ENCODE data around the gene TBX19. TPM values are rescaled to one million over a fixed set of nuclear protein-coding genes. Genes with fewer than 3 reads are reported as not detected.

TBX19 gene
- total RNA-seq, 6 experiments from 2014 or later = 0.43 to 0.68 (median 0.56) TPM

DNA sequence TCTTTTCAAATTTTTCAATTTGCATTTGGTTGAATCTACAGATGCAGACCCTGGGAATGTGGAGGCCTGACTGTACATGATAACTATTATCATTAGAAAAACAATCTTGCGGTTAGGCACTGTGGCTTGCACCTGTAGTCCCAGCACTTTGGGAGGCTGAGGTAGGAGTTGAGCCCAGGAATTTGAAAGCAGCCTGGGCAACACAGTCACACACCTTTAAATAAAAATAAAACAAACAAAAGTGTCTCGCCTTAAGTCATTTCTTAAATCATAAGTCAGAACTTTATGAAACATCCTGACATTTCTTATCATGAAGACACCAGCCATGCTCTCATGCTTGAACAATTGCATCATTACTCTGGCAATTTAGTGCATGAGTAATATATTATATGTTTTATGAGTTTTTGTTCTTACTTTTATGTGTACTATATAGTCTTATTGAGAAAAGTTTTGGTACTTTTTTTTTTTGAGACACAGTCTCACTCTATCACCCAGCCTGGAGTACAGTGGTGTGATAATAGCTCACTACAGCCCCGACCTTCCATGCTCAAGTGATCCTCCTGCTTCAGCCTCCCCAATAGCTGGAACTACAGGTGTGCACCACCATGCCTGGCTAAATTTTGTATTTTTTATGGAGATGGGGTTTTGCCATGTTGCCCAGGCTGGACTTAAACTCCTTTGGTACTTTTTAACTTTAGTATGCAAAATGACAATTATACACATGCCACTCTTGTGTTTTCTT lies 7.8 kb downstream of the TBX19 start:
- Histone ChIP-seq H3K4me3 (no peak overlapping the region), H3K9me3 (no peaks in the 10 kb centered on the region), H3K36me3 (no peaks in the 10 kb centered on the region), H3K27ac (no peak overlapping the region), H3K27me3 (no peaks in the 10 kb centered on the region), H3K4me1 (no peaks in the 10 kb centered on the region)
- no peak for TF ChIP-seq POLR2A (IDR thresholded peaks at IDR 0.05)
- TF ChIP-seq CTCF (IDR thresholded peaks at IDR 0.05) = no peak
- 89% methylated on average over 3 of the region's 3 CpGs for WGBS (ENCODE audit: insufficient coverage, low coverage, low lambda C conversion rate, missing lambda C conversion rate)
- intact Hi-C loops (cut with DNase I) = no loop called here
- no peak for ATAC-seq
- no peak for DNase-seq

DNA sequence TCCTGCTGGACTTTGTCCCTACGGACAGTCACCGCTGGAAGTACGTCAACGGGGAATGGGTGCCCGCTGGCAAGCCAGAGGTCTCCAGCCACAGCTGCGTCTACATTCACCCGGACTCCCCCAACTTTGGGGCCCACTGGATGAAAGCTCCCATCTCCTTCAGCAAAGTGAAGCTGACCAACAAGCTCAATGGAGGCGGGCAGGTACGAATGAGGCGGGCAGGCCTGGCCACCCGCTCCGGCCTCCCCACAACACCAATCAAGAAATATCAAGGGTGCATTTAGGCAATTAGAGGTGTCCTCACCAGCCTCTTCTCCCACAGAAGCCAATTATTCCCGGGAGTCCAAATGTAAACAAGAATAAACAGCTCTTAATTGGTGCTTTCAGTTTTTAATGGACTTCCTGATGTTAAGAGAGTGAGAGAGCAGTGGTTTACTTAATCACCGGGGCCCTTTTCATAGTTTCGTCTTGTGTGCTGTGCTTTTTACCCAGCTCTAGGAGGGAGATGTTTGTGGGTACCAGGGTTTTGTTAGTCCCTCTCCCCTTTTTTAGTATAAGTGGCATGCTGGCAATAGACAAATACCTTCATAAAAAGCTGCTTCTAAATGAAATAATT lies 10.7 kb downstream of the TBX19 start:
- no peaks in the 10 kb centered on the region for H3K27me3 ChIP-seq

DNA sequence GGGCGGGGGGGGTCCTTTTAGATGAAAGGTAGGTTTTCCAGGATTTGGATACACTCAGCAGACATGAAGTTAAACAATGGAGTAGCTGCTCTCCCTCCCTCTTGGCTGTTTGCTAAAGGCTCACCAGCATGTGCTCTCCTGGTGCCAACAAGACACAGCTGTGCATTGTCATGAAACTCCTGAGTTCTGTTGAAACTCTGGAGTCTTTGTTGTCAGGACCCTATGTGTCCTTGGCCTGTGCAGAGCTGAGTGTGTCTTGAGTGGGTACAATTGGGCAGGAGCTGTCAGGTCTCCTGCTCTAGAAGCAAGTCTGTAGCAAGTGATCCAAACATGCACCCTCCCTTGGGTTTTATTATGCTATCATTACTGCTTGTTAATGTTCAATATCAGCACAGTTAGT lies 12.7 kb downstream of the TBX19 start:
- Histone ChIP-seq H3K27ac (no peak overlapping the region), H3K27me3 (no peaks in the 10 kb centered on the region), H3K4me1 (no peaks in the 10 kb centered on the region), H3K36me3 (no peaks in the 10 kb centered on the region), H3K4me3 (no peak overlapping the region), H3K9me3 (no peaks in the 10 kb centered on the region)
- no peak for ATAC-seq
- intact Hi-C loops (cut with DNase I) = no loop called here
- TF ChIP-seq CTCF (IDR thresholded peaks at IDR 0.05) = no peak
- no peak for TF ChIP-seq POLR2A (IDR thresholded peaks at IDR 0.05)
- no peak for DNase-seq
- no CpG with 5 or more reads among the region's 1 CpG for WGBS (ENCODE audit: insufficient coverage, low coverage, low lambda C conversion rate, missing lambda C conversion rate)

More for the DNA sequence above, 10.7 kb downstream of the TBX19 start:
- intact Hi-C loops (cut with DNase I) = no loop called here
- DNase-seq (no peak), ATAC-seq (no peak)
- WGBS (ENCODE audit: insufficient coverage, low coverage, low lambda C conversion rate, missing lambda C conversion rate) = 87% methylated on average over 8 of the region's 15 CpGs
- H3K4me1 ChIP-seq = no peaks in the 10 kb centered on the region
- H3K27ac ChIP-seq = no peak overlapping the region
- no peak for TF ChIP-seq CTCF (IDR thresholded peaks at IDR 0.05)
- TF ChIP-seq POLR2A (IDR thresholded peaks at IDR 0.05) = no peak
- H3K4me3 ChIP-seq = no peak overlapping the region
- H3K9me3 ChIP-seq = no peaks in the 10 kb centered on the region
- no peaks in the 10 kb centered on the region for H3K36me3 ChIP-seq

DNA sequence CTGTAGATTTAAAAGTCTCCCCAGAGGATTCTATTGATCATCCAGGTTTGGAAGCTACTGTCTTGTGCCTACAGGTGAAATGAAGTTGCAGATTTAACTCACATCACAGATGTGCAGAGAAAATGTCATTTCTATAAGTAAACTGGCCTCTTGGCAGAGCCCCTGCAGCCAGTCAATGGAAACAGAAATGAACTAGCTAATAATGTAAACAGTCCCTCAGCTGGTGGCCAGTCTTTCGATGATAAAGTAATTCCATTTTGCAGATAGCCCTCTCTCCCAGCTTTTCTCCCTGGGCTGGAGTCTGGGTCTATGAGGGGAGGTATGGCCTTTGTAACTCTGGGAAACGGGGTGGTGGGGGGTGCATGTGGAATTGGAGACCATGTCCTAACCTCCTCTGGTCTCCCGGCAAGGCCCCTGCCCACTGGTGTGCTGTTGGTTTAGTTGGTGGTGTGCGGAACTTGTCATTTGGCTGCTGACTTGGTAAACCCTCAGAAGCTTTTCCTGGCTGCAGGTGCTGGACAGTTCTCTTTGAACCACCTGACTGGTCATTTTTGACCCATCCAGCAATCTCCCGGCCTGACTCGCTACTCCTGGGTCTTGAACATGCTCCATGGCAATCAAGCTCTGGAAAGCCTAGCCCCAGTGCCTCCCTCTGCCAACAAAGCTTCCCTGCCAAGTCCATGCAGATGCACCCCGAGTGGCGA lies 14.9 kb downstream of the TBX19 start:
- H3K4me1 ChIP-seq = no peaks in the 10 kb centered on the region
- ATAC-seq = no peak
- H3K36me3 ChIP-seq = no peaks in the 10 kb centered on the region
- H3K27ac ChIP-seq = no peak overlapping the region
- DNase-seq = no peak
- 67% methylated on average over 1 of the region's 8 CpGs for WGBS (ENCODE audit: insufficient coverage, low coverage, low lambda C conversion rate, missing lambda C conversion rate)
- H3K9me3 ChIP-seq = no peaks in the 10 kb centered on the region
- H3K4me3 ChIP-seq = no peak overlapping the region
- intact Hi-C loops (cut with DNase I) = no loop called here
- TF ChIP-seq POLR2A (IDR thresholded peaks at IDR 0.05) = no peak
- no peak for TF ChIP-seq CTCF (IDR thresholded peaks at IDR 0.05)
- H3K27me3 ChIP-seq = no peaks in the 10 kb centered on the region

Data from right lobe of liver (tissue), 6 donors.